NT2/D1 (cell line): ENCODE measurements around the gene CACNA2D3.
"Not testable (repeated sequence)": the region's sequence is repeated elsewhere in the genome, so short reads cannot be mapped to it uniquely, and the experiment has no call there.

ENCODE experiments used
- DNase-seq: peaks from one replicate; pipeline ENCODE4 v3.0.0-alpha.2; 2011; ENCODE audit warnings: low read depth, low spot score
- H3K27me3 ChIP-seq: 2 replicates; pipeline ENCODE4 v1.6.0; 2011; ENCODE audit warnings: mild to moderate bottlenecking; ENCODE audit not compliant: insufficient read length, insufficient read depth
- H3K36me3 ChIP-seq: 2 replicates; pipeline ENCODE4 v1.6.1; 2011; ENCODE audit warnings: mild to moderate bottlenecking, low read length, mixed read lengths; ENCODE audit not compliant: insufficient read depth, insufficient read length
- H3K4me1 ChIP-seq: 2 replicates; pipeline ENCODE4 v1.5.1; 2011; ENCODE audit not compliant: insufficient read depth, insufficient read length
- H3K4me3 ChIP-seq: 2 replicates; pipeline ENCODE4 v1.5.1; 2011; ENCODE audit warnings: low read depth; ENCODE audit not compliant: insufficient read length
- H3K9ac ChIP-seq: 2 replicates; pipeline ENCODE4 v1.6.0; 2011; ENCODE audit warnings: low read depth; ENCODE audit not compliant: insufficient read length
- H3K9me3 ChIP-seq: 2 replicates; pipeline ENCODE4 v1.5.1; 2011; ENCODE audit warnings: mild to moderate bottlenecking, low read length; ENCODE audit not compliant: insufficient read depth
- SUZ12 ChIP-seq: IDR thresholded peaks from 2 replicates; pipeline ENCODE4 v1.6.1; 2011; ENCODE audit not compliant: insufficient read length, insufficient read depth; ENCODE audit errors: extremely low read depth
- YY1 ChIP-seq: IDR thresholded peaks from 2 replicates; pipeline ENCODE4 v1.6.1; 2011; ENCODE audit not compliant: insufficient read length, insufficient read depth
- ZNF274 ChIP-seq: IDR thresholded peaks from 2 replicates; pipeline ENCODE4 v1.6.1; 2011; ENCODE audit warnings: mild to moderate bottlenecking, low read depth, low read length

Gene CACNA2D3

GRCh38 chr3:54433846-54434245 lies 311.5 kb downstream of the CACNA2D3 start:
- DNase-seq, result peak; percentile 76
- Histone ChIP-seq H3K9me3 (no peaks in the 10 kb centered on the region), H3K36me3 (no peaks in the 10 kb centered on the region), H3K9ac (no peak overlapping the region), H3K4me3 (no peak overlapping the region), H3K4me1 (peaks cover 2% of the 10 kb centered on the region), H3K27me3 (no peaks in the 10 kb centered on the region)
- TF ChIP-seq ZNF274 (no peak), YY1 (no peak), SUZ12 (no peak)

- no peak for DNase-seq
- Histone ChIP-seq H3K9me3 (no peaks in the 10 kb centered on the region), H3K4me3 (no peak overlapping the region), H3K9ac (no peak overlapping the region), H3K36me3 (no peaks in the 10 kb centered on the region), H3K27me3 (no peaks in the 10 kb centered on the region), H3K4me1 (peaks cover 2% of the 10 kb centered on the region)
- no peak for TF ChIP-seq ZNF274
- no peak for TF ChIP-seq YY1
- TF ChIP-seq SUZ12, result no peak
These were observed 312.4 kb downstream of the CACNA2D3 start for GRCh38 chr3:54434756-54435155.

GRCh38 chr3:54437271-54437670 lies 314.9 kb downstream of the CACNA2D3 start:
- TF ChIP-seq YY1 (no peak), ZNF274 (no peak), SUZ12 (no peak)
- no peak overlapping the region for H3K9ac ChIP-seq
- H3K27me3 ChIP-seq, result no peaks in the 10 kb centered on the region
- no peak overlapping the region for H3K4me3 ChIP-seq
- no peaks in the 10 kb centered on the region for H3K9me3 ChIP-seq
- DNase-seq, result no peak
- H3K4me1 ChIP-seq, result peaks cover 2% of the 10 kb centered on the region
- H3K36me3 ChIP-seq, result no peaks in the 10 kb centered on the region

GRCh38 chr3:54443561-54444161 lies 321.3 kb downstream of the CACNA2D3 start:
- Histone ChIP-seq H3K9ac (no peak overlapping the region), H3K4me3 (no peak overlapping the region), H3K36me3 (no peaks in the 10 kb centered on the region), H3K9me3 (no peaks in the 10 kb centered on the region), H3K4me1 (no peaks in the 10 kb centered on the region), H3K27me3 (no peaks in the 10 kb centered on the region)
- TF ChIP-seq ZNF274 (no peak), YY1 (no peak), SUZ12 (no peak)
- DNase-seq, result no peak

- no peaks in the 10 kb centered on the region for H3K27me3 ChIP-seq
- TF ChIP-seq YY1 (no peak), ZNF274 (no peak), SUZ12 (no peak)
- DNase-seq, result no peak
- no peaks in the 10 kb centered on the region for H3K36me3 ChIP-seq
- H3K9me3 ChIP-seq, result no peaks in the 10 kb centered on the region
- no peak overlapping the region for H3K9ac ChIP-seq
- no peak overlapping the region for H3K4me3 ChIP-seq
- H3K4me1 ChIP-seq, result no peaks in the 10 kb centered on the region
These were observed 323.3 kb downstream of the CACNA2D3 start for GRCh38 chr3:54445630-54446029.

GRCh38 chr3:54447427-54447826 lies 325.1 kb downstream of the CACNA2D3 start:
- Histone ChIP-seq H3K4me1 (no peaks in the 10 kb centered on the region), H3K36me3 (no peaks in the 10 kb centered on the region), H3K4me3 (no peak overlapping the region), H3K9me3 (no peaks in the 10 kb centered on the region), H3K9ac (no peak overlapping the region), H3K27me3 (no peaks in the 10 kb centered on the region)
- no peak for TF ChIP-seq YY1
- no peak for TF ChIP-seq SUZ12
- no peak for TF ChIP-seq ZNF274
- no peak for DNase-seq

GRCh38 chr3:54454806-54455205 lies 332.5 kb downstream of the CACNA2D3 start:
- TF ChIP-seq YY1, result no peak
- TF ChIP-seq SUZ12, result no peak
- TF ChIP-seq ZNF274, result no peak
- DNase-seq, result no peak
- no peak overlapping the region for H3K4me3 ChIP-seq
- H3K27me3 ChIP-seq, result no peaks in the 10 kb centered on the region
- no peaks in the 10 kb centered on the region for H3K4me1 ChIP-seq
- peaks cover 13% of the 10 kb centered on the region for H3K9me3 ChIP-seq
- no peaks in the 10 kb centered on the region for H3K36me3 ChIP-seq
- no peak overlapping the region for H3K9ac ChIP-seq

- Histone ChIP-seq H3K27me3 (no peaks in the 10 kb centered on the region), H3K9me3 (peaks cover 13% of the 10 kb centered on the region), H3K36me3 (no peaks in the 10 kb centered on the region), H3K4me3 (no peak overlapping the region), H3K9ac (no peak overlapping the region), H3K4me1 (no peaks in the 10 kb centered on the region)
- DNase-seq, result no peak
- TF ChIP-seq YY1, result no peak
- TF ChIP-seq SUZ12, result no peak
- no peak for TF ChIP-seq ZNF274
These were observed 336.0 kb downstream of the CACNA2D3 start for GRCh38 chr3:54458357-54458756.

GRCh38 chr3:54464554-54464953 lies 342.2 kb downstream of the CACNA2D3 start:
- not testable (repeated sequence) for H3K9ac ChIP-seq, H3K27me3 ChIP-seq, DNase-seq, H3K4me1 ChIP-seq, H3K36me3 ChIP-seq, H3K4me3 ChIP-seq
- H3K9me3 ChIP-seq, result peaks cover 16% of the 10 kb centered on the region
